Stimulated activated naive CD8-positive, alpha-beta T cell treated with anti-CD3 and anti-CD28 coated beads, Interleukin-15, Interleukin-2, amounts not matched to agents 100 U/mL and 50 U/mL, for 24 hours (primary cell): Measurements from ENCODE around the gene TSPAN6.

ENCODE experiments used
- ATAC-seq: fragments of 150-1000 bp; cut with Tn5 transposase; one replicate; pipeline ENCODE4 v1.10.0; 2021
- DNase-seq: peaks from one replicate; pipeline ENCODE4 v3.0.0; 2021

TSPAN6 gene

GRCh38 chrX:100636321-100636991 lies at the start of gene TSPAN6:
TSS of gene TSPAN6 (minus strand) at chrX:100636806. CDS start at chrX:100636694, 112 bp downstream.
- DNase-seq: peak; percentile 70
- ATAC-seq: peak; percentile 96

- DNase-seq (no peak), ATAC-seq (no peak)
These were observed 49.3 kb upstream of the TSPAN6 start for GRCh38 chrX:100685997-100686305.

GRCh38 chrX:100685284-100685996 lies 48.8 kb upstream of the TSPAN6 start:
- peak; percentile 55 for ATAC-seq
- DNase-seq: peak; percentile 62

GRCh38 chrX:100682939-100683338 lies 46.3 kb upstream of the TSPAN6 start:
- DNase-seq (no peak), ATAC-seq (no peak)

- no peak for DNase-seq
- ATAC-seq: no peak
These were observed 45.0 kb upstream of the TSPAN6 start for GRCh38 chrX:100681599-100681998.

- DNase-seq (no peak), ATAC-seq (no peak)
These were observed 44.1 kb upstream of the TSPAN6 start for GRCh38 chrX:100680756-100681155.

- no peak for DNase-seq
- ATAC-seq: no peak
These were observed 41.1 kb upstream of the TSPAN6 start for GRCh38 chrX:100677611-100678181.

- ATAC-seq (no peak), DNase-seq (no peak)
These were observed 38.1 kb upstream of the TSPAN6 start for GRCh38 chrX:100674705-100675104.

- DNase-seq: no peak
- no peak for ATAC-seq
These were observed 36.9 kb upstream of the TSPAN6 start for GRCh38 chrX:100673397-100673953.

GRCh38 chrX:100672966-100673365 lies 36.4 kb upstream of the TSPAN6 start:
- ATAC-seq: no peak
- DNase-seq: no peak

GRCh38 chrX:100663642-100664041 lies 27.0 kb upstream of the TSPAN6 start:
- DNase-seq (no peak), ATAC-seq (no peak)

- DNase-seq: no peak
- no peak for ATAC-seq
These were observed 26.2 kb upstream of the TSPAN6 start for GRCh38 chrX:100662796-100663195.

- no peak for DNase-seq
- no peak for ATAC-seq
These were observed 25.6 kb upstream of the TSPAN6 start for GRCh38 chrX:100662170-100662569.

GRCh38 chrX:100659431-100660137 lies 23.0 kb upstream of the TSPAN6 start:
- DNase-seq: no peak
- no peak for ATAC-seq

- DNase-seq (no peak), ATAC-seq (no peak)
These were observed 22.4 kb upstream of the TSPAN6 start for GRCh38 chrX:100658941-100659381.

- no peak for ATAC-seq
- DNase-seq: no peak
These were observed 17.7 kb upstream of the TSPAN6 start for GRCh38 chrX:100654261-100654660.

GRCh38 chrX:100652266-100652665 lies 15.7 kb upstream of the TSPAN6 start:
- ATAC-seq: no peak

GRCh38 chrX:100650841-100651240 lies 14.2 kb upstream of the TSPAN6 start:
- DNase-seq (no peak), ATAC-seq (no peak)

More at GRCh38 chrX:100652266-100652665, 15.7 kb upstream of the TSPAN6 start:
- no peak for DNase-seq

GRCh38 chrX:100649550-100650356 lies 13.1 kb upstream of the TSPAN6 start:
- ATAC-seq (no peak), DNase-seq (no peak)

GRCh38 chrX:100648458-100649417 lies 12.1 kb upstream of the TSPAN6 start:
- ATAC-seq: no peak

More at GRCh38 chrX:100648458-100649417, 12.1 kb upstream of the TSPAN6 start:
- DNase-seq: no peak
